SK-N-SH (cell line): ENCODE data around the gene RPA1. TPM values are rescaled to one million over a fixed set of nuclear protein-coding genes. Genes with fewer than 3 reads are reported as not detected.

Source experiments
- CTCF ChIA-PET: fragments of 300-600, 350-600 bp; formaldehyde crosslinking; extraction: SDS; loops from one replicate; lab custom pipeline; 2021; lab: Yijun Ruan, JAX
- POLR2A ChIA-PET: fragments of 350-600 bp; sonication (Branson Sonifier 250); formaldehyde crosslinking; extraction: SDS; loops from one replicate; lab custom pipeline; 2020; ENCODE audit warnings: antibody characterized with exemption, inconsistent platforms; lab: Yijun Ruan, JAX
- DNase-seq: peaks from one replicate; pipeline ENCODE4 v3.0.0; 2012
- H2AFZ ChIP-seq: fragments of 200-600 bp; sonication (generic); 2 replicates; pipeline ENCODE4 v1.8.1; 2016; ENCODE audit warnings: antibody characterized with exemption, mild to moderate bottlenecking, low read depth
- H3F3A ChIP-seq: fragments of 200-600 bp; sonication (generic); replicated peaks from 2 replicates; pipeline ENCODE3; 2016; ENCODE audit warnings: antibody characterized with exemption, mild to moderate bottlenecking; ENCODE audit not compliant: insufficient read depth
- H3K27ac ChIP-seq, 2 experiments: fragments of 200-500 bp in 1 of 2; fragments of 200-600 bp in 1 of 2; sonication (Bioruptor generic) in 1 of 2; sonication (generic), shearing (Covaris generic) in 1 of 2; 2 replicates each; pipeline versions ENCODE4 v1.5.1 to v1.6.1; 2014 to 2016; ENCODE audit warnings: low read depth in 2 of 2, inconsistent platforms in 1 of 2, low read length in 1 of 2, mild to moderate bottlenecking in 1 of 2, mixed read lengths in 1 of 2
- H3K27me3 ChIP-seq: fragments of 200-600 bp; sonication (generic), shearing (Covaris generic); 2 replicates; pipeline ENCODE4 v1.6.1; 2016; ENCODE audit warnings: mixed run types; ENCODE audit not compliant: insufficient read depth
- H3K36me3 ChIP-seq, 2 experiments: fragments of 200-500 bp in 1 of 2; fragments of 200-600 bp in 1 of 2; sonication (Bioruptor generic) in 1 of 2; sonication (generic) in 1 of 2; replicated peaks in 1 of 2; 2 replicates each; pipeline versions ENCODE3 to v1.5.1; 2014 to 2016; ENCODE audit warnings: low read length in 1 of 2, mild to moderate bottlenecking in 1 of 2; ENCODE audit not compliant: insufficient read depth in 2 of 2, control insufficient read depth in 1 of 2
- H3K4me1 ChIP-seq, 2 experiments: fragments of 200-500 bp in 1 of 2; fragments of 200-600 bp in 1 of 2; sonication (Bioruptor generic) in 1 of 2; sonication (generic), shearing (Covaris generic) in 1 of 2; 2 replicates each; pipeline versions ENCODE4 v1.5.1 to v1.6.1; 2014 to 2016; ENCODE audit warnings: low read depth in 1 of 2, low read length in 1 of 2, mixed run types in 1 of 2; ENCODE audit not compliant: insufficient read depth in 2 of 2, control insufficient read depth in 1 of 2
- H3K4me2 ChIP-seq: fragments of 200-600 bp; sonication (generic), shearing (Covaris generic); 2 replicates; pipeline ENCODE4 v1.6.1; 2017; ENCODE audit warnings: mixed run types
- H3K4me3 ChIP-seq, 2 experiments: fragments of 200-500 bp in 1 of 2; fragments of 200-600 bp in 1 of 2; sonication (Bioruptor generic) in 1 of 2; sonication (generic), shearing (Covaris generic) in 1 of 2; 2 replicates each; pipeline versions ENCODE4 v1.5.1 to v1.8.1; 2014 to 2016; ENCODE audit warnings: low read depth in 2 of 2, inconsistent platforms in 1 of 2, low read length in 1 of 2, mild to moderate bottlenecking in 1 of 2, mixed read lengths in 1 of 2, moderate library complexity in 1 of 2
- H3K79me2 ChIP-seq: fragments of 200-600 bp; sonication (generic); 2 replicates; pipeline ENCODE4 v1.8.1; 2017; ENCODE audit warnings: mild to moderate bottlenecking; ENCODE audit not compliant: insufficient read depth
- H3K9ac ChIP-seq: fragments of 200-600 bp; sonication (generic); 2 replicates; pipeline ENCODE4 v1.6.1; 2017; ENCODE audit warnings: mixed run types
- H3K9me2 ChIP-seq: fragments of 200-600 bp; sonication (generic); 2 replicates; pipeline ENCODE4 v1.6.1; 2017; ENCODE audit warnings: mixed run types
- H3K9me3 ChIP-seq: fragments of 200-600 bp; sonication (generic); 2 replicates; pipeline ENCODE4 v1.6.1; 2017; ENCODE audit warnings: mixed run types, mild to moderate bottlenecking, moderate library complexity
- H4K20me1 ChIP-seq: fragments of 200-600 bp; sonication (generic); 2 replicates; pipeline ENCODE4 v1.6.1; 2017; ENCODE audit warnings: mild to moderate bottlenecking, mixed run types; ENCODE audit not compliant: insufficient read depth
- CHD2 ChIP-seq: fragments of 150-350 bp; IDR thresholded peaks from 2 replicates; pipeline ENCODE4 v1.6.1; 2018; ENCODE audit warnings: low read length; ENCODE audit not compliant: partially characterized antibody
- CTCF ChIP-seq: fragments of 200-600 bp; sonication (generic); IDR thresholded peaks from 2 replicates; pipeline ENCODE4 v1.6.1; 2017; ENCODE audit warnings: antibody characterized with exemption, mild to moderate bottlenecking, moderate library complexity
- FOXM1 ChIP-seq: IDR thresholded peaks from 2 replicates; pipeline ENCODE4 v1.4.0; 2012; ENCODE audit warnings: low read depth, mild to moderate bottlenecking
- IRF3 ChIP-seq: fragments of 150-350 bp; IDR thresholded peaks from 2 replicates; pipeline ENCODE4 v1.6.1; 2016; ENCODE audit warnings: mild to moderate bottlenecking, low read depth, low read length
- MXI1 ChIP-seq: IDR thresholded peaks from 2 replicates; pipeline ENCODE4 v1.6.1; 2012; ENCODE audit warnings: mild to moderate bottlenecking, low read depth, low read length, improper control_type of control experiment
- PBX3 ChIP-seq: IDR thresholded peaks from 2 replicates; pipeline ENCODE4; 2012
- RFX5 ChIP-seq: IDR thresholded peaks from 2 replicates; pipeline ENCODE4 v1.6.1; 2012; ENCODE audit warnings: mild to moderate bottlenecking, improper control_type of control experiment, low read length
- RXRA ChIP-seq: IDR thresholded peaks from 2 replicates; pipeline ENCODE4 v1.4.0; 2012; ENCODE audit warnings: low read depth, mild to moderate bottlenecking, borderline replicate concordance
- TCF12 ChIP-seq: IDR thresholded peaks from 2 replicates; pipeline ENCODE4 v1.4.0; 2012
- USF1 ChIP-seq: IDR thresholded peaks from 2 replicates; pipeline ENCODE4 v1.4.0; 2012; ENCODE audit warnings: low read depth, borderline replicate concordance
- WGBS: methylation state at CpG from one replicate; pipeline ENCODE4 v1.1.6; 2017; ENCODE audit warnings: low lambda C conversion rate; 5-methylcytosine and 5-hydroxymethylcytosine counted together
- polyA plus RNA-seq, 3 experiments: library from polyadenylated mRNA; depleted of rRNA; stranded (reverse); fragments of >200 nt; gene quantifications; 2 replicates each; pipeline ENCODE4 v1.2.3, GENCODE V29; 2012

Gene RPA1
- polyA plus RNA-seq, 1 of the 3 experiments (the other 2 are of a cell fraction) = 47.2 TPM

- no peaks in the 10 kb centered on the region for H3K9me3 ChIP-seq
- no peaks in the 10 kb centered on the region for H3F3A ChIP-seq
- H2AFZ ChIP-seq = no peak overlapping the region
- no peak overlapping the region for H3K9ac ChIP-seq
- no peak for TF ChIP-seq IRF3
- no peak for TF ChIP-seq CHD2
- no peak for TF ChIP-seq PBX3
- DNase-seq = no peak
- ChIA-PET CTCF (interaction anchor here (0.6 to 4.1 kb wide), 13 partner anchors 8 to 542 kb away, joined by 3 to 38 read pairs (median 5); partner anchors contain the start of genes DPH1, OVCA2 and RTN4RL1), POLR2A (no interaction called here)
- no peak overlapping the region for H3K4me3 ChIP-seq
- no peak overlapping the region for H3K27ac ChIP-seq
- no peaks in the 10 kb centered on the region for H3K27me3 ChIP-seq
- peaks cover 44 to 67% of the 10 kb centered on the region in 2 experiments for H3K36me3 ChIP-seq
- no peak overlapping the region for H3K4me2 ChIP-seq
- 97% methylated on average over 16 of the region's 16 CpGs for WGBS
- no peaks in the 10 kb centered on the region for H4K20me1 ChIP-seq
- no peaks in the 10 kb centered on the region for H3K9me2 ChIP-seq
- H3K79me2 ChIP-seq = no peaks in the 10 kb centered on the region
- H3K4me1 ChIP-seq = no peaks in the 10 kb centered on the region
These were observed 53.7 kb downstream of the RPA1 start for GRCh38 chr17:1883536-1883935.

- Histone ChIP-seq H3K9me3 (no peaks in the 10 kb centered on the region), H2AFZ (no peak overlapping the region), H3K79me2 (no peaks in the 10 kb centered on the region), H3K4me1 (no peaks in the 10 kb centered on the region), H4K20me1 (no peaks in the 10 kb centered on the region), H3K27ac (no peak overlapping the region), H3K36me3 (peaks cover 40 to 51% of the 10 kb centered on the region in 2 experiments), H3K4me3 (no peak overlapping the region), H3F3A (no peaks in the 10 kb centered on the region)
- 97% methylated on average over 14 of the region's 14 CpGs for WGBS
- POLR2A ChIA-PET = no interaction called here
- TF ChIP-seq RXRA (no peak), TCF12 (no peak), USF1 (no peak), MXI1 (no peak), FOXM1 (no peak), RFX5 (no peak), PBX3 (no peak), CTCF (no peak)
- TF ChIP-seq, all 33 proteins: peak for 0
- H3K4me2 ChIP-seq = no peak overlapping the region
- no peak for DNase-seq
- CTCF ChIA-PET = interaction anchor here (1.1 to 1.2 kb wide), 2 partner anchors 137 to 168 kb away, joined by 3 read pairs; no protein-coding TSS in a partner anchor
- H3K9me2 ChIP-seq = no peaks in the 10 kb centered on the region
- no peak overlapping the region for H3K9ac ChIP-seq
- no peaks in the 10 kb centered on the region for H3K27me3 ChIP-seq
These were observed 58.9 kb downstream of the RPA1 start for GRCh38 chr17:1888741-1889140.
